Epithelial cell of esophagus (primary cell): ENCODE measurements around the gene MTHFD2.

Experiments used
- DNase-seq: peaks from one replicate; pipeline ENCODE4 v3.0.0; 2010; ENCODE audit warnings: low read depth
- H3K4me3 ChIP-seq: 2 replicates; pipeline ENCODE4 v1.5.1; 2011; ENCODE audit warnings: mild to moderate bottlenecking, low read length, control low read depth
- TF ChIP-seq, protein P1 (sequence below): IDR thresholded peaks from 2 replicates; pipeline ENCODE4 v1.5.1; 2011; ENCODE audit warnings: low read depth, mild to moderate bottlenecking, low read length, control low read depth, inconsistent platforms; ENCODE audit not compliant: insufficient read depth; ENCODE audit errors: missing control alignments

The MTHFD2 gene

DNA sequence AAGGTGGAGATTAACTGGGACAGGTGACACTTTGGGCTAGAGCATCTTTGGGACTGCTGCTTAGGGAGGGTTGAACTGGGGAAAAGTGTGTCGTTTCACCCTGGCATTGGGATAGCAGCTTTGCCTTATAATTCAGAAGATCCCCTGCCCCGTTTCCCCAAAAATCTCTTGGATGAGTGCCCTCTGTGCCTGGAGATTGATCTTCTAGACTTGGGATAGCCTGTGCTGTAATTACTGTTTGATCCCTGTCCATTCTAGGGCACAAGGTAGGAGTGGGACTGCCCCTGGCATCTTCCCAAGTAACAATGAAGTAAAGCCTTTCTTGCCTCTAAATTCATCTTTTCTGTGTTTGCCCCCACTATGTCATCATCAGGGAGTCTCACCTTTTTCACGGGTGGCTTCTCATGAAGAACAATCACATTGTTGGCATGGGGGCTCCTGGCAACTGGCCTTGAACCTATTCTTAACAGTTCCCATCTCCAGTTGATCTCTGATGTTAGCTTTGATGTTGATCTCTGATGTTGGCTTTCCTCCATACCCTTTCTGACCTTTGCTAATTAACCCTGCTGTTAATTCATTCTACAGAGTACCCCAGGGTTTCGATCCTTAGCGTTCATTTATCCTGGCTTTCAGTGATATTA lies 21.6 kb downstream of the MTHFD2 start:
- H3K4me3 ChIP-seq = no peak overlapping the region
- TF ChIP-seq, protein P1, sequence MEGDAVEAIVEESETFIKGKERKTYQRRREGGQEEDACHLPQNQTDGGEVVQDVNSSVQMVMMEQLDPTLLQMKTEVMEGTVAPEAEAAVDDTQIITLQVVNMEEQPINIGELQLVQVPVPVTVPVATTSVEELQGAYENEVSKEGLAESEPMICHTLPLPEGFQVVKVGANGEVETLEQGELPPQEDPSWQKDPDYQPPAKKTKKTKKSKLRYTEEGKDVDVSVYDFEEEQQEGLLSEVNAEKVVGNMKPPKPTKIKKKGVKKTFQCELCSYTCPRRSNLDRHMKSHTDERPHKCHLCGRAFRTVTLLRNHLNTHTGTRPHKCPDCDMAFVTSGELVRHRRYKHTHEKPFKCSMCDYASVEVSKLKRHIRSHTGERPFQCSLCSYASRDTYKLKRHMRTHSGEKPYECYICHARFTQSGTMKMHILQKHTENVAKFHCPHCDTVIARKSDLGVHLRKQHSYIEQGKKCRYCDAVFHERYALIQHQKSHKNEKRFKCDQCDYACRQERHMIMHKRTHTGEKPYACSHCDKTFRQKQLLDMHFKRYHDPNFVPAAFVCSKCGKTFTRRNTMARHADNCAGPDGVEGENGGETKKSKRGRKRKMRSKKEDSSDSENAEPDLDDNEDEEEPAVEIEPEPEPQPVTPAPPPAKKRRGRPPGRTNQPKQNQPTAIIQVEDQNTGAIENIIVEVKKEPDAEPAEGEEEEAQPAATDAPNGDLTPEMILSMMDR = no peak
- no peak for DNase-seq

DNA sequence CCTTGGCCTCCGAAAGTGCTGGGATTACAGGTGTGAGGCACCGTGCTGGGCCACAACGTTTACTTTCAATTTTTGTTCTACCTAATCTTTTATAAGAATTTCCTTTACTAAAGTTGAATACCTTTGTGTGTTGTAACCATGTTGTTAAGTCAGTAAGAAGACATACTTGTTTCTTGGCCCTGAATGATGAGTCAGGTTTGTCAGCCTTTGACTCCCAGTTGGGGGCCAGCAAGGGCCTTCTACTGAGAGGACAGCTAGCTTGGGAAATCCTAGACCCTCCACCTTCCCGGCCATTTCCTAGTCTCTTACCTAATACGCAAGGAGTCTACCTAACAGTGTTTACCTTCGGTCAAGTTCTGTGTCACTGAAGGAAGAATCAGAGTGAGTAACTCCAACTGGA lies 22.7 kb downstream of the MTHFD2 start:
- TF ChIP-seq, protein P1 = no peak
- peak; percentile 51 for DNase-seq

DNA sequence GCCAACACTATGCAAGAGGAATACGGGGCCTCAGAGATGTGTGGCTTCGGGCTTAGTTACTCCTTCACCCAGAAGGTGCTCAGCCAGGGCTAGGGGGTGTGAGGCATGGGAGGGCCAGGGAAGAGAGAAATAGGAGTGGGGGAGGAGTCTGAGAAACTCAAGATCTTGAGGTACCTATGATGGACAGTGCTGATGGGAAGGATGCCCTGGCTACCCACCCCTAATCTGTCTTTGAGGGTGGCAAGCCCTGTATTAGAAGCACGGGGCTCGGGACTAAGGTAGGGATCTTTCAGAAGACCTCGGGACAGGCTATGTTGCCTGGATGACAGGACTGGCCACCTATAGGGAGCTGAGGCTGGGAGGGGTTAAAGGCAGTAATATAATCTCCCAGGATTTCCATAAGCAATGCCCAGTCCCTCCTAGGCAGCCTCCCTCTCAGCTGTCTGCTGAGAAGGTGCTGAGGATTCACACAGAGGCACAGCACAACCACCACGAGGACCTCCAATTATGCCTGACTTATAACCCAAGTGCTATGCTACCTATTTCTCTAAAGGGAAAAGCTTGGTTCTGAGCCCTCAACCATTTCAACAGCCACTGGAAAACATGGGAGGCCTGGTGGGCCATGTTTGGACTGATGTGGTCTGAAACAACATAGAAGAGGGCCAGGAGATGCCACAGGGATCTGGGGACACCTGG lies 23.3 kb downstream of the MTHFD2 start:
- no peak for DNase-seq
- no peak overlapping the region for H3K4me3 ChIP-seq
- TF ChIP-seq, protein P1 = no peak

More for the DNA sequence above, 22.7 kb downstream of the MTHFD2 start:
- no peak overlapping the region for H3K4me3 ChIP-seq

DNA sequence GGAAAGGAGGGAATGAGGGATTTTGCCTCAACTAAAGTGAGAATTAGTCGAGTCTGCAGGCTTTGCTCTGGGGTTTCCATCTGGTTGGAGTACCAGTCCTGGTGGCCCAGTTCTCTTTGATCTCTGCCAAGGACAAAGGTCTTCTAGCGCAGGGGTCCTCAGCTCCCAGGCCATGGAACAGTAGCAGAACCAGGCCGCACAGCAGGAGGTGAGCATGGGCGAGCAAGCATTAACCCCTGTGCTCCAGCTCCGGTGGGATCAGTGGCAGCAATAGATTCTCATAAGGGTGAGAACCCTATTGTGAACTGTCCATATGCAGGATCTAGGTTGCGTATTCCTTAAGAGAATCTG lies 23.9 kb downstream of the MTHFD2 start:
- H3K4me3 ChIP-seq = no peak overlapping the region
- no peak for DNase-seq
- TF ChIP-seq, protein P1 = no peak

DNA sequence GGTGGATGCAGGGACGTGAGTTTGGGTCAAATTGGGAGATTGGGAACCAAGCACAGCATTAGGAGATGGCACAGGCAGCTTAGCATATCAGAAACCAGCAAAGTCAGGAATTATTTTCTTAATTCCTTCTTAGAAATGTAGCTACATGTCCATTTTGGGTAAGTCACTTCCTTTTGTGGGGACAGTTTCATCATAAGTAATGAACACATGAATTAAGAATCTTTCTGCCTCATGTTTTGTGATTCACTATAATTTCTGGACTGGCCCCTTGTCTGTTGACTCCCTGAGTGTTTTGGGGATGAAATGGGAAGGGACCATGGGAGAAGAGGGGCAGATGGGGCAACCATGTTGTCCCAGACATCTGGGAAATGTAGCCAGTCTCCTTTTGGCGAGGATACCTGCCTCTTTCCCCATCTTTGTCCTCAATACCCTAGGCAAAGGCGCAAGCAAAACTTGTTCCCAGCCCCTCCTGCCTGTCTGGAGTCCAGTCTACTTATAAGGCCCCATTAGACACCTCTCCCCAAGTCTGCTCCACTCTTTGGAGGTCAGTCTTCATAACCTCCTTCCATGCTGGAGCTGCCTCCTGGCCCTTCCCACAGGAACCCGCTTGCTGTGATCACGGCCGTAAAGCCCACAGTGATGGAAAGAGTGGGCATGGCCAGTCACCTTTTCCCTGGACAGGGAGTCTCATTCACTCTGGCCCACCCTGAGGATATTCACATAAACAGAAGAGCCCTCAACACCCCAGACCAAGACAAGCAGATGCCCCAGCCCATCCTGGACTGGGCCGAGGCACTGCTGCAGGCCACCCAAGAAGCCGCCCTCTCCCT lies 25.7 kb downstream of the MTHFD2 start:
- TF ChIP-seq, protein P1 = no peak
- no peak overlapping the region for H3K4me3 ChIP-seq
- DNase-seq = peak; percentile 35

DNA sequence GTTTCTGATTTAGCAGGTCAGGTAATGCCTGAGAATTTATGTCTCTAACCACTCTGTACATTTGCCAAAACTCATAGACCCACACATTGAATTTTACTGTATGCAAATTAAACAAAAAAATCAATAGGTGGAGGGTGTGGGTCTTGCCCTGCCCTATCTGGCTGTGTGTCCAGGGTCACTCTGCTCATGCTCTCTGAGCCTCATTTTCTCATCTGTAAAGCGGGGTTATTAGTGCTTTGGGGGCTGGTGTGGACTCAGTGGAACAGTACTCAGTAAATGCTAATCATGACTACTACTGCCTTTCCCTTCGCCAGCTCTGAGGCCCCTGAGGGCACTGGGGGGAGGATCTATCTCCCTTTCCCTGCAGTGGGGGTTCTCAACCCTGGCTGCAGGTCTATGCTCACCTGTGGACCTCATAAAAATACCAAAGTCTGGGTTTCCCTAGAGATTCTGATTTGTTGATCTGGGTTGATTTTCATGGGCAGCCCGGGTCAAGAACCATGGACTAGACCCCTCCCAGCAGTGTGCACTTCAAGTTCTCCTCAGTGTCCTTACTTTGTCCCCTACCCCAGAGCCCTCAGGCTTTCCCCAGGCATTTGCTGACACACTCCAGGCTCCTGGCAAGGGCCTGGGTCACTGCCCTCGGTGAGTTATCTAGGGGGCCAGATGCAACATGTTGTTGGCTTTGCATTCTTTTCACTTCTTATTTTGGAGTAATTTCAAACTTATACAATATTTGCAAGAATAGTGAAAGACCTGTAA lies 27.5 kb downstream of the MTHFD2 start:
- DNase-seq = peak; percentile 12
- TF ChIP-seq, protein P1 = no peak
- no peak overlapping the region for H3K4me3 ChIP-seq
